Fibroblast of lung (primary cell): ENCODE measurements around the gene FLRT2.

Experiments used
- CTCF ChIP-seq, 2 donors: IDR thresholded peaks in 1 of 2; conservative IDR thresholded peaks in 1 of 2; 1 replicate in 1 of 2; 2 replicates in 1 of 2; pipeline ENCODE4 v1.5.1; 2011 to 2012; ENCODE audit warnings: low read length in 2 of 2, control low read depth in 1 of 2, inconsistent platforms in 1 of 2, low read depth in 1 of 2, mild to moderate bottlenecking in 1 of 2
- EZH2 ChIP-seq: IDR thresholded peaks from 2 replicates; pipeline ENCODE4 v1.5.1; 2012; ENCODE audit warnings: low read length, control low read depth, mild to moderate bottlenecking; ENCODE audit errors: missing control alignments

DNA sequence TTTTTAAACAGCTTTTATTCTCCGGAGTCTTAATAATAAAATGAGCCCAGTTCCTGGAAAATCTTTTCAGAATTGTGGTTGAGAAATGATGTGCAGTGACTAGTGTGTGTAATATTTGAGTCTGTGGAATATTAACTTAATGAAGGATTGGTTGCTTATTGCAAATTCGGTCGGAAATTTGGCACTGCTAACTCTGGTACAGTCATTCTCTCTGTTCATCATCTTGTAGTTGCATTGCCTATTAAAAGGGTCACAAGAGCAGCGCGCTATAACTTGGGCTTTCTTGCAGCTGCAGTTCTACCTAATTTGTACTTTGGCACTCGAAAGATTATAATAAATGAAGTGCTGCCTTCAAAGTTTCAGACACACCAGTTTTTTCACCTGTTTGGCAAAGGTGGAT lies 146.0 kb downstream of the FLRT2 start:
- TF ChIP-seq CTCF (conservative IDR thresholded peaks at IDR 0.05 in 1 of 2, IDR thresholded peaks at IDR 0.05 in 1 of 2; ENCODE audit: low read depth in 1 of 2, low read length in 2 of 2) (no peak), EZH2 (no peak)
